GM21723 (cell line): ENCODE measurements around the gene ANTXR1.

Source experiments
- ATAC-seq: cut with Tn5 transposase; IDR thresholded peaks from one replicate; pipeline ENCODE4 v1.9.1; 2021; ENCODE audit warnings: mild to moderate bottlenecking, moderate library complexity; ENCODE audit not compliant: unreplicated experiment

Gene ANTXR1

DNA sequence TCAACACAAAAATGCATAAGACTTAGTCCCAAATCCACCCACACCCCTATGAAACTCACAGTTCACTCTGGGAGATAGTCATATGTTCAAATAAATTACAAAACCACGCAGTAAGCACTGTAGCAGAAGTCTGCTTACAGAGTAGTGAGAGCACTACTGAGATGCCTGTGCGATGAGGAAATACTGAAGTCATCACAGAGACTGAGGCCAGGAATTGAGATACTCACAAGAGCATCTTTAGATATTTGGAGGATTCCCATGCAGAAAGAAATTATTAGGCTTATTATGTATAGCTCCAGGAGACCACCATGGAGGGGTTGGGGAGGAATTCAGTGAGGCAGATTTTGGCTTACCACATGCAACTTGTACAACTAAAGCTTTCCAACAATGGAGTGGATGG, 82.3 kb downstream of the ANTXR1 start:
- ATAC-seq: no peak

- ATAC-seq: no peak
Measured at GRCh38 chr2:69096326-69097095, 83.5 kb downstream of the ANTXR1 start.

DNA sequence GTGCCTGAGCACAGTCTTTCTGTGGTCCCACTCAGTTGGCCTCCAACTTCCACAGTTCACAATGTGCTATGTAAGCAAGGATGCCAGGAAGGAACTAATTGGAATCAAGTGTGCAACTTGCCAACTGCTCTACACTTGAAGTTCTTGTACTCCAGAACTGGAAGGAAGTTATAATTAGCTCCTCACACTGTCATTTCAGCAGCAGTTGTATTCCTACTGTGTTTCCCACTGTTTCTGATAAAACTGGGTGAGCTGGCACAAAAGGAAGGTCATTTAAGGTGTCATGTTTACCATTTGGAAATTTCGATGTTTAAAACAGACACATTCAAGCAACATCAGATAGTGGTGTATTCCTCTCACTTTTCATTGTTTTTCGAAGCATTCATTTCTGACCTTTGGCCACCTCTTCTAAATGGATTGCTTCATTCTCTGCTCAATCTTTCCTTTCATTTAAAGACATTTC, 84.2 kb downstream of the ANTXR1 start:
- ATAC-seq: no peak

- ATAC-seq: no peak
Measured at GRCh38 chr2:69097891-69098655, 85.1 kb downstream of the ANTXR1 start.

GRCh38 chr2:69099541-69099940, 86.6 kb downstream of the ANTXR1 start:
- no peak for ATAC-seq

DNA sequence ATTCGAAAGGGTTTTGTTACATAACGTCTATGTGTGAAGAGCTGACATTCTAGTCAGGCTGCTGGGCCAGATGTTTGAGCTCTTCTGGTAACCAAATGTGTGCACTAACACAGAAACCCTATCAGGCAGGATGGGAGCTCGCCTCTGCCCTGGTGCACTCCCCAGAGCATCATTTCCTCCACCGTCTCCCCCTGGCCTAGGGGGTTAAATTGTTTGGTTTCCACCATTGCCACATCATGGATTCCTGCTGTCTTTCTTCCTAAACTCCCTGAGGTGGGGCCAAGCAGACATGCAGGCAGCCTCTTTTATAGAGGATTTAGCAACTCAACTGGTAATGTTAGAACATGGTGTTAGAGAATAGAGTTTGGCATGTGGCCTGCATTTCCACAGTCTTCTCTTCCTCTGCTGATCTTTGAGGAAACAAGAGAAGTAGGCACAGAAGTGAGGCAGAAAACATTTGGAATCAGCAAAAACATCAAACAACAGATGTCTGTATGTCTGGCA, 87.3 kb downstream of the ANTXR1 start:
- no peak for ATAC-seq

- no peak for ATAC-seq
Measured at GRCh38 chr2:69102041-69102593, 89.1 kb downstream of the ANTXR1 start.

DNA sequence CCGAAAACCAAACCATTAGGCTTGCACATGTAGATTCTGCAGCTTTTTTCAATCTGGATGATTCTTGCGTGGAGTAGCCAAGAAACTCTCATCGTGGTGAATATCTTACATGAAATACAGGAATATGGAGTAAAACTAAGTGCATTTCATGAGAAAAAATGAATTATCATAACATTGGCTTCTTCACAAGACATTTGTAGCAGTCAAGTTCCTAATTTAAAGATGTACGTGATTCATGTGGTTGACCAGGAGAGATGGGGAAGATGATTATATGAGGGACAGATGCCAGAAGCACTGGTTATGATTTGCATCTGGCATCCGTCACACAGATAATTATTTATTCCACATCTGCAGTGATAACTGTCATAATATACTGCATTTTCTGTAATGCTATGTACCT, 90.4 kb downstream of the ANTXR1 start:
- no peak for ATAC-seq

DNA sequence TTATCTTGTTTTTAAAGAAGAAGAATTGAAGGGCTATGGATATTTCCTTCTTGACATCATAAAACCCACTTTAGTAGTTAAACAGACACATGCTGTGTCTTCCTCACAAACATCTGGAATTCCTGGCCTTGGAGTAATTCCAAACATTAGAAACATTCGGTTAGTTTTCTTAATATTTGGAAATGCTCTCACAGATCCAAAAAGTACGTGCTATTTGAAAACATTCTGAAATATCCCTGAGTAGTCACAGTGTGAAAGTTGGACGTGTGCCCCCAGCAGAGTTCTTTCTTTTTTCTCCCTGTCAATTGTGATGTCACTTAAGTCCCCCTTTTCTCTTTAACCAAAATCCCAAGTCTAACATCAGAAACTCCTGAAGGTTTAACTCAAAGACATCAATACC, 91.3 kb downstream of the ANTXR1 start:
- no peak for ATAC-seq

- no peak for ATAC-seq
Measured at GRCh38 chr2:69109255-69109654, 96.3 kb downstream of the ANTXR1 start.

GRCh38 chr2:69111076-69111475, 98.1 kb downstream of the ANTXR1 start:
- no peak for ATAC-seq

- ATAC-seq: no peak
Measured at GRCh38 chr2:69113627-69114026, 100.6 kb downstream of the ANTXR1 start.

DNA sequence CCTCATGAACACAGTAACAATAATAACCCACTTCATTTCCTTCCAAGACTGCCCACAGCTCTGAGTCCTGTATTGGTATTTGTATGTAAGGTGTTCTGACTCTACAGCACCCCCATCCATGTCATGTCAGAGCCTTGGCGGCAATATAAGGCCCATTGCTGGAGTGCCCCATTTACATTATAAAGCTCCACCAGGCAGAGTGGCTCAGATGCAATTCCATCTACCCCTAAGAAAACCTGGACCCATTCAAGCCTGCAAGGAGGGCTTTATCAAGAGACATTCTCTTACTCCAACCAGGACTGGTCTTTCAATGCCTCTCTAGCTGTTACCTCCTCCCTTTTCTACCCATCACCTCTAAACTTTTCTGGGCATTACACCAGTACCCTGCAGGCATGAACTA, 101.6 kb downstream of the ANTXR1 start:
- ATAC-seq: no peak

DNA sequence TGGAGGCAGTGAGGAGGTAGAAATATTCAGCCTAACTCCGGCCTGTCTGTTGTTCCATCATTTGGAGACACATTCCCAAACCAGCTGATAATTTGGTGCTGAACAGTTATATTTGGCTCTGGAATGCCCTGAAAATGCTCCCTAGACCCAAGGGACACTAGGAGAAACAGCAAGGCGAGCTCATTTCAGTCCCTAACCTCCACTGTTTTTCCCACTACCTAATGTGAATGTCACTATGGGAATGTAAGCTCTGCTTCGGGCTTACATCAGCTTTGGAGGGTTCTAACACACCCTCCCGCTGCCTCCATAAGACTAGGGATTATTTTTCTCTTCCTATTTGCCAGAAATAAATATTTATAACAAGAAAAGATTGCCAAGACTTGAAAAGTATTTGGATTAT, 103.5 kb downstream of the ANTXR1 start:
- ATAC-seq: no peak

DNA sequence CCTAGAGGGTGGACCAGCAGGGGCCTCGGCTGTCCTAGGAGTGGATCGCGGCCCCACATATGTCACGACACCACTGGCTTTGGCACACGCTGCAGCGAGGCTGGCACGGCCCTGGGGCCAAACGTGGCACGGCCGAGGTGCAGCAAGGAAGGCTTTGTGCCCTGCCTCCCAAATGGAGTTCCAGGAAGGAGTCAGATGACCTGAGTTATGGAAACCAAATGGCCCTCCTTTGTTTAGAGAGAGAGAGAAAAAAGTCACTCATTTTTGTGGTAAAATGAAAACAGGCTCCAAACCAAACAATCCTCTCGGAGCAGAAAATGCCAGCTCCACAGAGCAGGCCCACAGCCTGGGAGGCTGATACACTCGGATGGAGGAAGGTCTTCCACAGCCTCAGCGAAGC, 105.6 kb downstream of the ANTXR1 start:
- no peak for ATAC-seq

- no peak for ATAC-seq
Measured at GRCh38 chr2:69119104-69119894, 106.3 kb downstream of the ANTXR1 start.

GRCh38 chr2:69122271-69122670, 109.3 kb downstream of the ANTXR1 start:
- no peak for ATAC-seq

DNA sequence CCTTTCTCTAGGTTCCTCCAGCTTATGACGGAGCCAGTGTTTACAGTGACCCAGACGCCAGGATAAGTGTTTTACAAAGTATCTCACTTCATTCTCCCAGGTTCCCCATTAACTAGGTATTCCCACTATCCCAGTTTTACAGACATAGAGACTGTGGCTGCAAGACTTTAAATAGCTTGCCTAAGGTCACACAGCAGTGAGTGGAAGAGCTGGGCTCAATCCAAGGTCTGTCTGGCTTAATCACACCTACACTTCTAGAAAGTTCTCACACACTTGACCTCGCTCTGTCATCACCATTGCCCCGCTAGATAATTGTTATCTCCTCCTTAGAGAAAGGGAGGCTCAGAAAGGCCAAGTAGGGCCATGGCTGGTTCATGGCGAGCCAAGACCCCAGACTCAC, 110.2 kb downstream of the ANTXR1 start:
- no peak for ATAC-seq

DNA sequence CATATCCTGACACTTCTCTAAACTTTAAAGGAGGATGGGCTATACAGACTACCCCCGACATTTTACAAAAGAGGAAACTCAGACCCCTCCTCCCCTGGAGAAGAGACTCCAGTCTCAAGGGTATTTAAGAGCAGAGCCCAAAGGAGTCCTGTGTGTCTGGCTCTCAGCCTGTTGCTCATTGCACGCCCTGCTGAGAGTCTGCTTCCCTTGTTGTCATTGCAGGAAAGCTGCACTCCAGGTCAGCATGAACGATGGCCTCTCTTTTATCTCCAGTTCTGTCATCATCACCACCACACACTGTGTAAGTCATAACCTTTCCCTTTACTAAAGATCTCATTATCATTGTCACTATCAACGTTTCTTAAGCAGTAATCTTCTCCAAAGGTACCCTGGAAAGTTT, 111.4 kb downstream of the ANTXR1 start:
- no peak for ATAC-seq

GRCh38 chr2:69125816-69126215, 112.8 kb downstream of the ANTXR1 start:
- no peak for ATAC-seq

DNA sequence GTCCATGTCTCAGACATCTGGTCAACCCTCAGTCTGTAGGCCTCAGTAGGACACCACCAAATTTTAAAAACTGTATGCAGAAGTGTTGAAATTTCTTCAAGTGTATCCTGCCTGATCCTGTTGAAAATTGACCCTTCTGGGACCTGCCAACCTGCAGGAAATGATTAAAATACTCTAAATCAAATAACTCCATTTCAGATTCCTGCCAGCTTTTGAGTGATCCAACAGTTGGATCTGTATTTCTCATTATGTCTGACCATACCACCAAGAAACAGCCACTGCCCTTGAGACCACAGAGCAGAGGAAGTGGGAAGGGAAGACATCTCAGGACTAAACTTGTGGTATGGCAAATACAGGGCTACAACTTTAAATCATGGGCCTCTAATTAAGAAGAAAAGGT, 113.4 kb downstream of the ANTXR1 start:
- ATAC-seq: no peak
